Retinal pigment epithelial cell (primary cell): ENCODE measurements around the gene RFNG.

Experiments
- DNase-seq: peaks from one replicate; pipeline ENCODE4 v3.0.0-alpha.2; 2010; ENCODE audit warnings: low read depth
- H3K4me3 ChIP-seq: 2 replicates; pipeline ENCODE4 v1.5.1; 2011; ENCODE audit warnings: mild to moderate bottlenecking, low read length, control low read depth, moderate library complexity
- CTCF ChIP-seq: conservative IDR thresholded peaks from 2 replicates; pipeline ENCODE4 v1.5.1; 2011; ENCODE audit warnings: low read depth, low read length, control low read depth, inconsistent platforms

The RFNG gene

GRCh38 chr17:82082456-82082855 lies 30.8 kb upstream of the RFNG start:
- no peak overlapping the region for H3K4me3 ChIP-seq
- DNase-seq, result no peak
- no peak for TF ChIP-seq CTCF

GRCh38 chr17:82081966-82082365 lies 30.4 kb upstream of the RFNG start:
- no peak for DNase-seq
- no peak overlapping the region for H3K4me3 ChIP-seq
- no peak for TF ChIP-seq CTCF

- TF ChIP-seq CTCF, result no peak
- no peak for DNase-seq
Measured at GRCh38 chr17:82081546-82081945, 29.9 kb upstream of the RFNG start.

GRCh38 chr17:82080789-82081464 lies 29.3 kb upstream of the RFNG start:
- DNase-seq, result no peak
- H3K4me3 ChIP-seq, result no peak overlapping the region
- TF ChIP-seq CTCF, result no peak

More at GRCh38 chr17:82081546-82081945, 29.9 kb upstream of the RFNG start:
- no peak overlapping the region for H3K4me3 ChIP-seq

GRCh38 chr17:82080048-82080788 lies 28.6 kb upstream of the RFNG start:
- TF ChIP-seq CTCF, result no peak
- no peak overlapping the region for H3K4me3 ChIP-seq
- DNase-seq, result no peak

- no peak for TF ChIP-seq CTCF
- no peak overlapping the region for H3K4me3 ChIP-seq
- no peak for DNase-seq
Measured at GRCh38 chr17:82079001-82079677, 27.5 kb upstream of the RFNG start.

GRCh38 chr17:82078433-82078832 lies 26.8 kb upstream of the RFNG start:
- H3K4me3 ChIP-seq, result no peak overlapping the region
- TF ChIP-seq CTCF, result no peak
- no peak for DNase-seq
